Thymus (tissue), 11 donors: ENCODE results near the gene CORO6. TPM values are rescaled to one million over a fixed set of nuclear protein-coding genes. Genes with fewer than 3 reads are reported as not detected.

Experiments
- DNase-seq, 9 donors: peaks; one replicate each; pipeline ENCODE4 v3.0.0-alpha.2; 2013; ENCODE audit warnings: low spot score in 9 of 9, low read depth in 6 of 9, missing footprints in 1 of 9
- H3K27ac ChIP-seq, 2 donors: one replicate each; pipeline ENCODE4 v1.5.1; 2013; ENCODE audit warnings: control low read depth in 1 of 2, low read depth in 1 of 2, low read length in 1 of 2, mild to moderate bottlenecking in 1 of 2, moderate library complexity in 1 of 2
- H3K27me3 ChIP-seq, 2 donors: one replicate each; pipeline ENCODE4 v1.5.1; 2013; ENCODE audit warnings: low read length in 1 of 2; ENCODE audit not compliant: control insufficient read depth in 2 of 2, insufficient read depth in 1 of 2
- H3K36me3 ChIP-seq, 2 donors: one replicate each; pipeline ENCODE4 v1.5.1; 2013; ENCODE audit warnings: low read length in 1 of 2, mild to moderate bottlenecking in 1 of 2, moderate library complexity in 1 of 2; ENCODE audit not compliant: control insufficient read depth in 2 of 2, insufficient read depth in 2 of 2
- H3K4me1 ChIP-seq, 2 donors: one replicate each; pipeline ENCODE4 v1.5.1; 2013; ENCODE audit warnings: low read length in 2 of 2; ENCODE audit not compliant: control insufficient read depth in 2 of 2, insufficient read depth in 2 of 2
- H3K4me3 ChIP-seq, 2 donors: one replicate each; pipeline ENCODE4 v1.5.1; 2013; ENCODE audit warnings: low read length in 2 of 2, control low read depth in 1 of 2, mild to moderate bottlenecking in 1 of 2
- H3K9me3 ChIP-seq, 2 donors: one replicate each; pipeline ENCODE4 v1.5.1; 2013; ENCODE audit warnings: low read length in 1 of 2, mild to moderate bottlenecking in 1 of 2; ENCODE audit not compliant: control insufficient read depth in 2 of 2, insufficient read depth in 1 of 2
- WGBS: extraction: QIAGEN DNeasy Blood & Tissue Kit; methylation state at CpG from one replicate; pipeline ENCODE4 v1.1.7; 2013; 5-methylcytosine and 5-hydroxymethylcytosine counted together
- polyA plus RNA-seq: library from polyadenylated mRNA; stranded (reverse); fragments of 200-250 nt; gene quantifications from one replicate; pipeline ENCODE4 v1.2.3, GENCODE V29; 2013
- total RNA-seq: library from RNA; stranded (reverse); fragments of 120-200 nt; gene quantifications from one replicate; pipeline ENCODE4 v1.2.4, GENCODE V29; 2013
- donor health status: healthy.

Gene CORO6
- total and polyA plus RNA-seq, 2 donors = 2.4 to 17.0 TPM

DNA sequence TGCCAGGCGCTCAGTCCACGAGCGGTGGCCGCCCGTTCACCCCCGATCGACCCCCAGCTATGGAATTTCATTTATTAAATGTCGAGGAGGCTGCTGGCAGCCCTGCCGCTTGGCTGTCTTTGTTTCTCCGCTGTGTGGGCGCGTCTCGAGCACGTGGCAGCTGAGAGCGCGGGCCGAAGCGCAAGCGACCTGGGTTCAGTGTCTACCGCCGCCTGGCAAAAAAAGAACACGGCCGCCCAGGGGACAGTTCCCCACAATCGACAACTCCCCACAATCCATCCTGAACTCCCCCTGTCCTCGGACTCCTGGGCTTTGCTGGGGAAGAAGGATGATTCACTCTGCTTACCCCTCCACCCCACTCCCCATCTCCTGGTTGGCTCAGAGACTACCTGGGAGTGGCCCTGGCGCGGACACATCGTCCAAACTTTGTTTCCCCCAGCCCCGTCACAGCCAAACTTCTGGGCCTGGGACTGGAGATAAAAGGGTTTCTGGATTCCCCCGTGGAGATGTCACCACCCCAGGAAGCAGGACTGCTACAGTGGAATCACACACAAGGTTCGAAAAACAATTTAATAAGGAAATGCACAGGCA is 31.5 kb downstream of the CORO6 start:
- 2% methylated on average over 31 of the region's 31 CpGs for WGBS
- peaks cover 0 to 2% of the 10 kb centered on the region in 2 donors for H3K36me3 ChIP-seq
- peaks cover 45 to 64% of the 10 kb centered on the region in 2 donors for H3K4me1 ChIP-seq
- H3K27me3 ChIP-seq = peaks cover 0 to 23% of the 10 kb centered on the region in 2 donors
- DNase-seq = peak in 1 of 9 donors; percentile 63
- H3K4me3 ChIP-seq = peak overlapping the region; percentile 16 to 25
- peak overlapping the region; percentile 32 to 58 for H3K27ac ChIP-seq
- H3K9me3 ChIP-seq = peaks cover 0 to 8% of the 10 kb centered on the region in 2 donors

DNA sequence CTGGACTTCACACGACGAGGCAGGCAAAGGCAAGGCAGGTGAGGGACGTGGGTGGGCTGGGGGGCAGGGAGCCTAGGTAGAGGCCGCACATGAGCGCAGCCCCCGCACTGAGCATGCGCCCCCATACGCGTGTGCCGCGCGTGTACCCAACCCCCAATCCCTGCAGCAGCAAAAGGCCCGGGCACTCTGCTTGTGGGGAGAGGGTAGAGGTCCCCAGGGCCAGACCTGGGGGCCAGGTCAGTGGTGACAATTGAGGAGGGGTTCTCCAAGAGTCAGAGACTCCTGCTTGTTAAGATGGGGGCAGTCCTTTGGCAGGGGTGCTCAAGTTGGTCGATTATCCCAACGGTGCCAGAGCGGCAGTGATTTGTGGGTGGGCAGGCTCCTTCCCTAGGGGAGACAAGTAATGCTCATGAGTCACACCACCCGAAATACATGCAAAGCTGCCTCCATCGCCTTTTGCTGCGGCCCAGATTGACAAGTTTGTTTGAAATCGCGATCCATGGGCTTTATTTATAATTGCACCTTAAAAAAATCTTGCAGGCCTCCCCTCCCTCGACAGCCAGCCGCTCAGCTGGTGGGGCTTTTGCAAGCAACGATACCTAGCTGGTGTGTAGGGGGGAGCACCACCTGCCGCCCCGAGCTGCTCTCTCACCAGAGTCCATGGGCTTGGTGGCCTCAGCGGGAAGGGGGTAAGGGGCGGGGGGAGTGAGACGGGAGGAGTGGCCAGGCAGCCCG is 32.1 kb downstream of the CORO6 start:
- H3K4me3 ChIP-seq = peak overlapping the region; percentile 16 to 54
- 46% methylated on average over 30 of the region's 30 CpGs for WGBS
- peaks cover 0 to 2% of the 10 kb centered on the region in 2 donors for H3K36me3 ChIP-seq
- H3K4me1 ChIP-seq = peaks cover 49 to 66% of the 10 kb centered on the region in 2 donors
- H3K27ac ChIP-seq = peak overlapping the region; percentile 32 to 58
- DNase-seq = peak in 1 of 9 donors; percentile 49
- H3K9me3 ChIP-seq = peaks cover 0 to 8% of the 10 kb centered on the region in 2 donors
- peaks cover 0 to 21% of the 10 kb centered on the region in 2 donors for H3K27me3 ChIP-seq

DNA sequence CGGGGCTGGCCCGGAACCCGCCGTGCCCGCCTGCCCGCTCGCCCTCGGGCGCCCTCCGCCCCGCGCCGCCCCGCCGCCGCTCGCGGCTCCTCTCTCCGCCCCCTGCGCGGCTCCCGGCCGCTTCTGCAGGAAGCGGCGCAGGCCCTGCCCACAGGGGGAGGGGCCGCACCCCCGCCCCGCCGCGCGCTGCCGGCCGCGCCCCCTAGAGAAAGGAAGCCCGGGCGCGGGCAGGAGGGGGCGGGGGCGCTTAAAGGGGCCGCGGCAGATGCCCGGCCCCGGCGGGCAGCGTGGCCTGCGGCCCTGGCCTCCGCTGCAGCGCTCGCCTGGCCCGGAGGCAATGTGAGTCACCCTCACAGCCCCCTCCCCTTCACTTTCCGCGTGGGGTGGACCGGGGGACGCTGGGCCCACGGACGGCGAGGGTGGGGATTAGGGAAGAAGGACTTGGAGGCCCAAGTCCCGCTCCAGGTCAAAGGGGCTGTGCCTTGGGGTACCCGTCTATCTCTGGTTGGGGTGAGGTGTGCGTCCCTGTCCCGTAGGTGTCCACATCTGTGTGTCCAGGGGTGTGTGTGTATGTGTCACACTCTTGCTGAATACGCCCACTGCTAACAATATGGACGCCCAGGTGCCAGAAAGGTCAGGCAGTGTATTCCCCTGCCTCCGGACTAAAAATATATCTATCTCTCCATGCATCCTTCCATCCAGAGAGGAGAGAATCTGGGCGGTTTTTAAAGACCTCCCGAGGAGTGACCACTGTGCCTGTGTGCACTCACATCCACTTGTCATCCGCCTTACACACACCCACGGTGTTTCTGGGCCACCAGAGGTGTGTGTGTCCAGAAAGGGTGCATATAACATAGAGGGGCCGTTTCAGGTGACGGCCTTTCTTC is 32.9 kb downstream of the CORO6 start, which contains the start of gene GIT1:
Gene GIT1 (minus strand): TSS at position 125 of the 887 bp plus-strand sequence. CDS start 270 bp downstream, outside the sequence.
- H3K27me3 ChIP-seq = peaks cover 0 to 17% of the 10 kb centered on the region in 2 donors
- 8% methylated on average over 70 of the region's 70 CpGs for WGBS
- DNase-seq = peak in 6 of 9 donors; percentile 72 to 92 (median 84)
- H3K4me1 ChIP-seq = peaks cover 57 to 74% of the 10 kb centered on the region in 2 donors
- H3K4me3 ChIP-seq = peak within 1 kb of the TSS; percentile 71 to 90
- peaks cover 0 to 8% of the 10 kb centered on the region in 2 donors for H3K9me3 ChIP-seq
- peak within 1 kb of the TSS; percentile 58 to 83 for H3K27ac ChIP-seq
- peaks cover 0 to 2% of the 10 kb centered on the region in 2 donors for H3K36me3 ChIP-seq

DNA sequence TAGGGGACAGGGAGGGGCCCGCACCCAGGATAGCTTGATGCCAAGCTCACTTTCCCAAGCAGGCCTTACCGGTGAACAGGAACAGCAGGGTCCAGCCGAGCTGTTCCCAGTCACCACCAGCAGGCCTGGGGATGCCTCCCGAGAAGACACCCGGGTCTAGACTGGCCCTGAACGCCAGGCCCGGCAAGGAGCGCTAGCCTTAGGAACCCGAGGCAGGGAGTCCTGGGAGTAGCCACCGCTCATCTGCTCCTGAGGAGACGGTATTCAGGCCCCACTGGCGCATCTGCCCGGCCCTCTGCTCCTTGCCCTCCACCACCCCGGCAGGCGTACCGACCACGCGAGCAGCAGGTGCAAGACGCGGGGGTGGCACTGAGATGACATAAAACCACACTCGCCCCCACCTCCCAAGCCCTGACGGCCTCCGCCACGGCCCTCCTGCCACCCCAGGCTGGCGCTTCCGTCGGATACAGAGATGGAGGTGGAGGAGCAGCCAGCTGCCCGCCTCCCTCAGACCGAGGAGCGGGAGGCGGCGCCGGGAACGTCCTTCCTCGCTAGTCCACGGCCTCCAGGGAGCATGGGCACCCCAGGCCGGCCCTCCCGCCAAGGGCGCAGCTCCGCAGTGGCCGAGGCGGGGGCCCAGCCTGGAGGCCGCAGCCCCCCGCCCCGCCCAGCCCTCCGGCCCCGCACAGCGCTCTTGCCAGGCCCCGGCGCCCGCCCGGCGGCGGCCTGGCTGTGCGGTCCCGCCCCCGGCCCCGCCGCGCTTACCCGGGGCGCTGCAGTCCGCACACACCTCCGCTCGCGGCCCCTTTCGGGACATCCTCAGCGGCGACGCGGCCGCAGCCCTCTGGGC is 33.9 kb downstream of the CORO6 start:
- 1% methylated on average over 72 of the region's 72 CpGs for WGBS
- DNase-seq = peak in 1 of 9 donors; percentile 61
- Histone ChIP-seq H3K36me3 (peaks cover 3 to 4% of the 10 kb centered on the region in 2 donors), H3K9me3 (peaks cover 0 to 8% of the 10 kb centered on the region in 2 donors), H3K27ac (peak overlapping the region; percentile 55 to 61), H3K27me3 (peaks cover 0 to 8% of the 10 kb centered on the region in 2 donors), H3K4me1 (peaks cover 55 to 76% of the 10 kb centered on the region in 2 donors), H3K4me3 (peak overlapping the region; percentile 71 to 90)

DNA sequence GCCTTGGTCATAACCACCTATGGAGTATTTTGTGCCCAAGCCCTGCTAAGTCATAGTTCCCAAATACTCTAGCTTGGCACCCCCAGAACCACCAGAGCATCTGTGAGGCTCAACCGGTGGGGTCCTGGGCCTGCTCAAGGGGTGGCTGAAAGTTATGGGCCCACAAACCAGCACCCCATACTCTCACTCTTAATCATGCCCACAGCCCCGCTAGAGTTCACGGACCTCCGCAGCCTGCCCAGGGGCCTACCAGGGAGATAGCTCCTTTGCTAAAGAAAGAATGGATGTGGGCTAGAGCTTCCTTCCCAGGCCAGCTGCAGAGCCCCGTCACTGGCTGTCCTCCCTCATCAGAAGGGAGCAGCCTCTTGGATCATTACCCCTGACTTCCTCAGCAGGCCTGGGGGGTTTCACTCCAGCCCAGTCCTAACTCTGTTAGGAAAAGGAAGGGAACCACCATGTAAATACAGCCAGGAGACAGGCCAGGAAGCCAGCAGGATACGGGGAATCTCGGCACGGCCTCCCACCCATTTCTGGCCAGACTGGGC is 34.6 kb downstream of the CORO6 start:
- Histone ChIP-seq H3K27me3 (peaks cover 0 to 3% of the 10 kb centered on the region in 2 donors), H3K36me3 (peaks cover 8% of the 10 kb centered on the region in 2 donors), H3K4me3 (peak overlapping the region; percentile 71 to 90), H3K27ac (peak overlapping the region in 1 of 2 donors; percentile 61), H3K4me1 (peaks cover 52 to 78% of the 10 kb centered on the region in 2 donors), H3K9me3 (peaks cover 0 to 8% of the 10 kb centered on the region in 2 donors)
- WGBS = 43% methylated on average over 8 of the region's 8 CpGs
- no peak for DNase-seq

DNA sequence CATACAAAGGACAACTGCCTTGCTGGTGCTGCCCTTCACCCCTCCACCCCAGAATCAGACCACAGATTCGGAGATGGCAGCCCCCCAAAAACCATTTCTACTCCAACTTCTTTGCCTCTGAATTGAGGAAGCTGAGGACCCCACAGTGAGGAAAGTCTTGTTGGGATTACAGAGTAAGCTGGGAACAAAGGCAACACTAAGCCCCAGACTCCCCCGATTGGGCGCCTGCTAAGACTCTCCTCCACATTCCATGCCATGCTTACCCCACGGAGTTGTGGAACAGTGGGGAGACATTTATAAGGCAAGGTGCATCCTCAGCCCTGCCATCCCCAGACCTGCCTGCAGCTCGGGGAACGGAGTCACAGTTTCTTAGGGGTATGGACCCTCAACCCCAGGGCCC is 35.1 kb downstream of the CORO6 start:
- Histone ChIP-seq H3K4me1 (peaks cover 49 to 74% of the 10 kb centered on the region in 2 donors), H3K4me3 (no peak overlapping the region), H3K27ac (no peak overlapping the region), H3K9me3 (peaks cover 0 to 8% of the 10 kb centered on the region in 2 donors), H3K36me3 (peaks cover 13% of the 10 kb centered on the region in 2 donors), H3K27me3 (no peaks in the 10 kb centered on the region)
- 97% methylated on average over 6 of the region's 6 CpGs for WGBS
- no peak for DNase-seq

DNA sequence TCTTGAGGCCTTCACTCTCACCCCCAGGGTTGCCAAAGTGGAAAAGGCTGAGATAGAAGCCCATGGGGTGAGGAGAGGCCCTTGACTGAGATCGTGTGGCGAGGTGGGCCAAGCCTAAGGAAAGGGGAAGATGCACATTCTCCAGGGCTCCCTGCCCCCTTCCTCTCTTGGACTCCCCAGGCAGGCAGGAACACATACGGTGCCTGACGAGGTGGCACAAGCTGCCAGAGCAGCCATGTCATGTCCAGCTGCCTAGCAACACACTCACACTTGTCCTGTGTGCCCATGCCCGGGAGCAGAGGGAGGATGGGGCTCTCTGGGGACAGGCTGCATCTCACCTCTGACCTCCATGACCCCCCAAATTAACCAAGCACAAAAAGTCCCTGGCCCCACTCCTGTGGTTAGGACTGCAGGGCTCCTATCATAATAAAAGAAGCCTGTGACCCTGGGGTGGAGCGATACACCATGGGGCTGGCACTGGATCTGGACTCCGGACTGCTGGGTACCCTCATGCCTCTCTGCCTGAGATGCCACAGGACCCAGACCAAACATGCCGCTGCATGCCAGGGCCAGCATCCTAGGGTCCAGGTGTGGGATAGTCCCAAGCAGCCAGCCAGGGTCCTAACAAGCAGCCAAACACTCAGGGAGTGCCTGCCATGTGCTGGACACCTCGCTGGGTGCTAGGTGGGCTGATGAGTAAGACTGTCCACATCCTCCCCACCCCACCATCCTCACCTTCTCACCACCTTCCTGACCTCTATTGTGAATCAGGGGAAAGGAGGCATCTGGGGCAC is 35.8 kb downstream of the CORO6 start:
- no peak for DNase-seq
- H3K27me3 ChIP-seq = no peaks in the 10 kb centered on the region
- H3K4me1 ChIP-seq = peaks cover 43 to 67% of the 10 kb centered on the region in 2 donors
- H3K36me3 ChIP-seq = peaks cover 18 to 21% of the 10 kb centered on the region in 2 donors
- 90% methylated on average over 9 of the region's 9 CpGs for WGBS
- H3K27ac ChIP-seq = no peak overlapping the region
- no peak overlapping the region for H3K4me3 ChIP-seq
- peaks cover 0 to 8% of the 10 kb centered on the region in 2 donors for H3K9me3 ChIP-seq
